ENCODE results near the gene KRT36.

The KRT36 gene

GRCh38 chr17:41500131-41500911 lies 10.6 kb upstream of the KRT36 start:
- DNase-seq: no peak

- DNase-seq: no peak
Observed at GRCh38 chr17:41499714-41500113, 10.0 kb upstream of the KRT36 start.

GRCh38 chr17:41498276-41498675 lies 8.6 kb upstream of the KRT36 start:
- peak; percentile 32 for DNase-seq

- DNase-seq: peak; percentile 24
Observed at GRCh38 chr17:41496803-41497484, 7.2 kb upstream of the KRT36 start.

GRCh38 chr17:41494524-41494923 lies 4.8 kb upstream of the KRT36 start:
- DNase-seq: no peak

- DNase-seq: no peak
Observed at GRCh38 chr17:41492771-41493170, 3.1 kb upstream of the KRT36 start.

GRCh38 chr17:41492351-41492750 lies 2.6 kb upstream of the KRT36 start:
- DNase-seq: no peak

- no peak for DNase-seq
Observed at GRCh38 chr17:41491476-41491875, 1.8 kb upstream of the KRT36 start.

GRCh38 chr17:41490000-41490990 lies 585 bp upstream of the KRT36 start:
- DNase-seq: no peak

GRCh38 chr17:41486809-41487530 lies 2.7 kb downstream of the KRT36 start:
- no peak for DNase-seq

- DNase-seq: no peak
Observed at GRCh38 chr17:41486316-41486715, 3.4 kb downstream of the KRT36 start.

- DNase-seq: no peak
Observed at GRCh38 chr17:41484920-41485904, 4.5 kb downstream of the KRT36 start.

GRCh38 chr17:41483991-41484826 lies 5.5 kb downstream of the KRT36 start:
- no peak for DNase-seq

- no peak for DNase-seq
Observed at GRCh38 chr17:41483531-41483930, 6.2 kb downstream of the KRT36 start.

GRCh38 chr17:41481036-41481435 lies 8.7 kb downstream of the KRT36 start, which contains the start of gene KRT35:
Gene KRT35, minus strand, starts transcription at chr17:41481151. Its CDS starts 54 bp downstream, at chr17:41481097.
- no peak for DNase-seq

- no peak for DNase-seq
Observed at GRCh38 chr17:41480581-41480980, 9.1 kb downstream of the KRT36 start.

GRCh38 chr17:41480136-41480535 lies 9.6 kb downstream of the KRT36 start:
- DNase-seq: peak; percentile 51

GRCh38 chr17:41478237-41478636 lies 11.5 kb downstream of the KRT36 start:
- DNase-seq: no peak

GRCh38 chr17:41476866-41477815 lies 12.6 kb downstream of the KRT36 start:
- no peak for DNase-seq

Measured in SIG-M5 (cell line).